ENCODE data around the gene SGF29. TPM values are rescaled to one million over a fixed set of nuclear protein-coding genes. Genes with fewer than 3 reads are reported as not detected.
"Not testable (repeated sequence)": the region's sequence is repeated elsewhere in the genome, so short reads cannot be mapped to it uniquely, and the experiment has no call there.

The SGF29 gene
- total and polyA plus RNA-seq, 3 experiments from 2014 or later = 37.9 to 56.9 (median 39.8) TPM

DNA sequence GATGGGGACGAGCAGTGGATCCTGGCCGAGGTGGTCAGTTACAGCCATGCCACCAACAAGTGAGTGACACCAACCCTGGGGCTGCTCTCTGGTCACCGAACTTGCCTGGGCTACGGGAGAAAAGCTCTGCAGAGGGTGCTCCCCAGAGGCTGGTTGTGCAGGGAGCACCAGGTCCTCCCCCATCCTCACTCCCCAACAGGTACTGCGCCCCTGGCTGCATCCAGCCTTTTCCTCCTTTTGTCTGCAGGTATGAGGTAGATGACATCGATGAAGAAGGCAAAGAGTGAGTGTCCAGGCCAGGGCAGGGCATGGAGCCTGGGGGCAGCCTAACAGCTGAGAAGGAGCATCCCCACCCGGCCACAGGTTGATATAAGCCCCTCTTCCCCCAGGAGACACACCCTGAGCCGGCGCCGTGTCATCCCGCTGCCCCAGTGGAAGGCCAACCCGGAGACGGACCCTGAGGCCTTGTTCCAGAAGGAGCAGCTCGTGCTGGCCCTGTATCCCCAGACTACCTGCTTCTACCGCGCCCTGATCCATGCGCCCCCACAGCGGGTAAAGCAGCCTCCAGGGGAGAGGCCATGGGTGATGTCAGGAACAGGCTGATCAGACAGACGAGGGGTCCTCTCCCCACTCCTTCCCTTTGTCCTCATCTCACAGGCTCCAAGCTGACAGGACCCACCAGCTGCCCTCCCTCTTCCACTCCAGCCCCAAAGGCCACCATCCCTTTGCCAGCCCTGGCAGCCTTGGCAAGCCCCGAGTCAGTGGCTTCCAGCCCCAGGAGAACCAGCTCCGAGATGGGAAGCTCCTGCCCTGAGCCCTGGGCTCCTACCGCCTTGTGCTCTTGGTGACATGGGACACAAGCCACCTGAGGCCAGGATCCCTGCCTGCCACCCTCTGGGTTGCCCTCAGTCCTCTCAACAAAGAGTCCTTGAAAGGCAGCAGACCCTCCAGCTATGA, 36.9 kb downstream of the SGF29 start:
- Histone ChIP-seq H3K27me3 (ENCODE audit: insufficient read depth, low read length, poor library complexity, severe bottlenecking) (no peaks in the 10 kb centered on the region), H3K27ac (ENCODE audit: low read depth, low read length) (no peak overlapping the region), H3K4me3 (ENCODE audit: low read length) (no peak overlapping the region), H3K9me3 (ENCODE audit: low read length) (no peaks in the 10 kb centered on the region), H3K36me3 (ENCODE audit: insufficient read depth, low read length) (peaks cover 16% of the 10 kb centered on the region), H3K4me1 (ENCODE audit: insufficient read depth, low read length) (no peaks in the 10 kb centered on the region)
- peaks cover 0 to 2% of the 10 kb centered on the region in 2 donors for H3K27me3 Mint-ChIP-seq
- ChIA-PET CTCF (no interaction called here), POLR2A (no interaction called here)
- peaks cover 0 to 70% (median 10%) of the 10 kb centered on the region in 3 donors for H3K36me3 Mint-ChIP-seq
- DNase-seq = peak in 1 of 5 donors; percentile 41
- H3K27ac Mint-ChIP-seq = peak overlapping the region in 3 of 8 donors; percentile 35 to 81 (median 71)
- H3K4me3 Mint-ChIP-seq = no peak overlapping the region
- H3K9me3 Mint-ChIP-seq = no peaks in the 10 kb centered on the region
- H3K4me1 Mint-ChIP-seq = peaks cover 0 to 3% (median 3%) of the 10 kb centered on the region in 3 donors

- Histone ChIP-seq H3K36me3 (ENCODE audit: insufficient read depth, low read length) (peaks cover 13% of the 10 kb centered on the region), H3K4me1 (ENCODE audit: insufficient read depth, low read length) (no peaks in the 10 kb centered on the region), H3K27ac (ENCODE audit: low read depth, low read length) (no peak overlapping the region), H3K27me3 (ENCODE audit: insufficient read depth, low read length, poor library complexity, severe bottlenecking) (no peaks in the 10 kb centered on the region), H3K9me3 (ENCODE audit: low read length) (no peaks in the 10 kb centered on the region), H3K4me3 (ENCODE audit: low read length) (no peak overlapping the region)
- peak in 1 of 5 donors; percentile 13 for DNase-seq
- CTCF ChIA-PET = no interaction called here
- H3K9me3 Mint-ChIP-seq = no peaks in the 10 kb centered on the region
- H3K4me3 Mint-ChIP-seq = no peak overlapping the region
- peaks cover 0 to 64% (median 8%) of the 10 kb centered on the region in 3 donors for H3K36me3 Mint-ChIP-seq
- H3K4me1 Mint-ChIP-seq = peaks cover 0 to 3% (median 3%) of the 10 kb centered on the region in 3 donors
- POLR2A ChIA-PET = no interaction called here
- H3K27me3 Mint-ChIP-seq = peaks cover 0 to 2% of the 10 kb centered on the region in 2 donors
- H3K27ac Mint-ChIP-seq = peak overlapping the region in 2 of 8 donors; percentile 35 to 40
Observed at GRCh38 chr16:28591355-28591754, 37.6 kb downstream of the SGF29 start.

DNA sequence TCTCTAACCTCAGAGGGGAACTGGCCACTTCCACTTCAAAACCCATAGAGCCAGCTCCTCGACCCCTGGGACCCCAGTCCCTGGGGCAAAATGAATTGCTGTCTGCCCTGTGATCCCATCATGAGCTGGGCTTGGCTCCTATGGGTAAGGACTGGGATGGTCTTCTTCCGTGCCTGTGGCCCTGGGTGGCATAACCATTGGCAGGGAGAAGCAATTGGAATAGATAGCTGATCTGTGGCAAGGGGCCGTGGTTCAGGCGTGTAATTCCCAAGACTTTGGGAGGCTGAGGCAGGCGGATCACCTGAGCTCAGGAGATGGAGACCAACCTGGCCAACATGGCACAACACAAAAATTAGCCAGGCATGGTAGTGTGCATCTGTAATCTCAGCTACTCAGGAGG, 38.8 kb downstream of the SGF29 start:
- DNase-seq = no peak
- H3K4me3 ChIP-seq (ENCODE audit: low read length) = no peak overlapping the region
- no peaks in the 10 kb centered on the region for H3K9me3 ChIP-seq (ENCODE audit: low read length)
- no peak overlapping the region for H3K27ac ChIP-seq (ENCODE audit: low read depth, low read length)
- peak overlapping the region in 3 of 8 donors; percentile 17 to 61 (median 50) for H3K27ac Mint-ChIP-seq
- peaks cover 0 to 2% of the 10 kb centered on the region in 2 donors for H3K27me3 Mint-ChIP-seq
- H3K27me3 ChIP-seq (ENCODE audit: insufficient read depth, low read length, poor library complexity, severe bottlenecking) = no peaks in the 10 kb centered on the region
- H3K9me3 Mint-ChIP-seq = no peaks in the 10 kb centered on the region
- H3K36me3 ChIP-seq (ENCODE audit: insufficient read depth, low read length) = peaks cover 8% of the 10 kb centered on the region
- H3K4me3 Mint-ChIP-seq = no peak overlapping the region
- peaks cover 0 to 53% (median 3%) of the 10 kb centered on the region in 3 donors for H3K36me3 Mint-ChIP-seq
- ChIA-PET CTCF (no interaction called here), POLR2A (no interaction called here)
- H3K4me1 ChIP-seq (ENCODE audit: insufficient read depth, low read length) = no peaks in the 10 kb centered on the region
- peaks cover 0 to 3% (median 3%) of the 10 kb centered on the region in 3 donors for H3K4me1 Mint-ChIP-seq

- H3K4me1 Mint-ChIP-seq = peaks cover 0 to 3% (median 3%) of the 10 kb centered on the region in 3 donors
- ChIA-PET POLR2A (interaction anchor here (0.6 kb wide), 1 partner anchor 17 kb away, joined by 4 read pairs; no protein-coding TSS in a partner anchor), CTCF (interaction anchor here (0.6 kb wide), 1 partner anchor 369 kb away, joined by 3 read pairs; no protein-coding TSS in a partner anchor)
- no peak overlapping the region for H3K27ac ChIP-seq (ENCODE audit: low read depth, low read length)
- no peaks in the 10 kb centered on the region for H3K9me3 Mint-ChIP-seq
- peaks cover 0 to 2% of the 10 kb centered on the region in 2 donors for H3K27me3 Mint-ChIP-seq
- H3K4me3 ChIP-seq (ENCODE audit: low read length) = no peak overlapping the region
- peak overlapping the region in 1 of 7 donors; percentile 32 for H3K4me3 Mint-ChIP-seq
- peaks cover 8% of the 10 kb centered on the region for H3K36me3 ChIP-seq (ENCODE audit: insufficient read depth, low read length)
- peak overlapping the region in 6 of 8 donors; percentile 47 to 98 (median 71) for H3K27ac Mint-ChIP-seq
- H3K36me3 Mint-ChIP-seq = peaks cover 0 to 48% (median 3%) of the 10 kb centered on the region in 3 donors
- no peak for DNase-seq
- H3K4me1 ChIP-seq (ENCODE audit: insufficient read depth, low read length) = no peaks in the 10 kb centered on the region
- no peaks in the 10 kb centered on the region for H3K9me3 ChIP-seq (ENCODE audit: low read length)
- H3K27me3 ChIP-seq (ENCODE audit: insufficient read depth, low read length, poor library complexity, severe bottlenecking) = no peaks in the 10 kb centered on the region
Observed at GRCh38 chr16:28592979-28593553, 39.3 kb downstream of the SGF29 start.

GRCh38 chr16:28595451-28595850, 41.7 kb downstream of the SGF29 start:
- H3K4me3 ChIP-seq (ENCODE audit: low read length); H3K27me3 ChIP-seq (ENCODE audit: insufficient read depth, low read length, poor library complexity, severe bottlenecking); POLR2A ChIA-PET; H3K27ac Mint-ChIP-seq; H3K36me3 ChIP-seq (ENCODE audit: insufficient read depth, low read length); DNase-seq; H3K9me3 ChIP-seq (ENCODE audit: low read length); H3K4me1 Mint-ChIP-seq; CTCF ChIA-PET; H3K27me3 Mint-ChIP-seq; H3K9me3 Mint-ChIP-seq; H3K4me3 Mint-ChIP-seq; H3K4me1 ChIP-seq (ENCODE audit: insufficient read depth, low read length); H3K27ac ChIP-seq (ENCODE audit: low read depth, low read length): not testable (repeated sequence)
- H3K36me3 Mint-ChIP-seq = peaks cover 0 to 24% (median 0%) of the 10 kb centered on the region in 3 donors

DNA sequence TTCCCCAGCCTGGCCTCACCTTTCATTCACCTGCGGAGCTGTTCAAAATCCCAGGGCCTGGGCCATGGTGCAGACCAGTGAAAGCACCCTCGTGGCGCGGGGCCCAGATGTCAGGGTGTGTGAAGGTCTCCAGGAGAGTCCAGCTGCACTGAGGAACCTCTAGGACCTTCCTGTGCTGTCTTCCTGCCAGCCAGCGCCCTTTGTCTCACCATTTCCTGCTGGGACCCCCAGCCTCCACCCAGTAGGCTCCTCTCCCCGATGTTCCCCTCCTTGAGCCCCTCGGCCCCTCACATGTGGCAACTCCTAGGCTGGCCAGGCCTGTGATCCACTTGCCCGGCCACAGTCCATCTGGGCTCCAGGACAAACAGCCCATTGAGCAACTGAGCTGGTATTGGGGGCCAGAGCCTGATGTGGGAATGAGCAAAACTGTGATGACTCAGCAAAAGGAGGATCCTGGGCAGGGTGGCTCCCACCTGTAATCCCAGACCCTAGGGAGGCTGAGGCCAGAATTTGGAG, 42.5 kb downstream of the SGF29 start:
- H3K4me3 ChIP-seq (ENCODE audit: low read length) = no peak overlapping the region
- no peak for DNase-seq
- no peaks in the 10 kb centered on the region for H3K9me3 ChIP-seq (ENCODE audit: low read length)
- Mint-ChIP-seq H3K9me3 (no peaks in the 10 kb centered on the region), H3K4me3 (no peak overlapping the region), H3K4me1 (peaks cover 0 to 3% (median 3%) of the 10 kb centered on the region in 3 donors), H3K27me3 (peaks cover 0 to 2% of the 10 kb centered on the region in 2 donors), H3K36me3 (peaks cover 0 to 17% (median 0%) of the 10 kb centered on the region in 3 donors), H3K27ac (no peak overlapping the region)
- POLR2A ChIA-PET = no interaction called here
- no peaks in the 10 kb centered on the region for H3K36me3 ChIP-seq (ENCODE audit: insufficient read depth, low read length)
- CTCF ChIA-PET = no interaction called here
- no peaks in the 10 kb centered on the region for H3K4me1 ChIP-seq (ENCODE audit: insufficient read depth, low read length)
- no peak overlapping the region for H3K27ac ChIP-seq (ENCODE audit: low read depth, low read length)
- H3K27me3 ChIP-seq (ENCODE audit: insufficient read depth, low read length, poor library complexity, severe bottlenecking) = no peaks in the 10 kb centered on the region

- Histone ChIP-seq H3K36me3 (ENCODE audit: insufficient read depth, low read length) (no peaks in the 10 kb centered on the region), H3K4me3 (ENCODE audit: low read length) (no peak within 1 kb of the TSS), H3K27me3 (ENCODE audit: insufficient read depth, low read length, poor library complexity, severe bottlenecking) (no peaks in the 10 kb centered on the region), H3K9me3 (ENCODE audit: low read length) (no peaks in the 10 kb centered on the region), H3K4me1 (ENCODE audit: insufficient read depth, low read length) (no peaks in the 10 kb centered on the region), H3K27ac (ENCODE audit: low read depth, low read length) (peak within 1 kb of the TSS; percentile 54)
- Mint-ChIP-seq H3K27ac (peak within 1 kb of the TSS in 2 of 8 donors; percentile 17 to 48), H3K27me3 (peaks cover 0 to 2% of the 10 kb centered on the region in 2 donors), H3K9me3 (no peaks in the 10 kb centered on the region), H3K36me3 (peaks cover 0 to 8% (median 0%) of the 10 kb centered on the region in 3 donors), H3K4me1 (peaks cover 0 to 3% (median 3%) of the 10 kb centered on the region in 3 donors), H3K4me3 (no peak within 1 kb of the TSS)
- ChIA-PET POLR2A (no interaction called here), CTCF (interaction anchor here (1.2 kb wide), 1 partner anchor 19 kb away, joined by 3 read pairs; no protein-coding TSS in a partner anchor)
- DNase-seq = no peak
Observed at GRCh38 chr16:28596840-28597691, 43.3 kb downstream of the SGF29 start, which contains the start of gene SULT1A2. Gene SULT1A2 (minus strand): TSS chr16:28597050. CDS start chr16:28595930, 1,120 bp downstream.

All from CD8-positive, alpha-beta memory T cell (primary cell).